ENCODE data around the gene PGA4.
"Not testable (repeated sequence)": the region's sequence is repeated elsewhere in the genome, so short reads cannot be mapped to it uniquely, and the experiment has no call there.

Gene PGA4

GRCh38 chr11:61207636-61208310 lies 14.4 kb upstream of the PGA4 start:
- not testable (repeated sequence) for DNase-seq

DNA sequence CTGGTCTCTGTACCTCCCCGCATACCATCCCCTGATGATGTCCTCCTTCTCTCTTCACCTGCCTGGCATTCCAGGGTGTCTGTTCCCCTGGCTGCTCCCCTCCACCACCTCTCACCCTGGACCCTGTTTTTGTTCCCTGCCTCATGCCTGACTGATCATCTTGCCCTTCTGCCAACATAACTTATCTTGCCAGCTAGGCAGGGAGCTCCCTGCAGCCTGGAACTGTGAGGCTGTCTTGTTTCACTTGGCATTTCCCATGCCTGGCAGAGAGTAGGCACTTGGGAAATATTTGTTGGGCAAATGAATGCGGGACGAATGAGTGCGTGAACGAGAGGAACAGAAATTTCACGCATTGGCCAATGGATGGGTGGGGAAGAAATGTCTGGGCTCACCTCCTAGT lies 11.5 kb upstream of the PGA4 start:
- DNase-seq = not testable (repeated sequence)

DNA sequence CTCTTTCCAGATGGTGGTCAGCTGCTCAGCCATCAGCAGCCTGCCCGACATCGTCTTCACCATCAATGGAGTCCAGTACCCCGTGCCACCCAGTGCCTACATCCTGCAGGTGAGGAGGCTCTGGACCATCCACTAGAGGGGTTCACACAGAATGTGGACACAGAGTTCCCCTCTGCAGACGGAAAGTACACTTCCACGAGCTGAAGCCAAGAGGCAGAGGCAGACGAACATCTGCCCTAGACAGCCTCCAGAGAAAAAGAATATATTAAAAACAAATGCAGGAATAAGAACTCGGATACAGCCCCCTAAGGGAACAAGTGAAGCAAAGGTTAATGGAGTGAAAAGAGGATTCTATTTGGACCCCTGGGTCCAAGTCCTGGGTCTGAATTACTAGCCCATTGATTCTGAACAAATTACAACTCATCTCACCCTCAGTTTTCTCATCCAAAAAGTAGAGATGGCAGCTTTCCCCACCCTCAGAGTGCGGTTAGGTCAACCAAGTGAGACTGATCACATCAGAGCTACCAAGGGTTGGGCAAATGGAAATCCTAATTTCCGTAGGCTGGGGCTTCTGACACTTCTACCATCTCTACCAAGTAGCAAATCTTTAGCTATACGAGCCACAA lies 10.7 kb upstream of the PGA4 start:
- DNase-seq = not testable (repeated sequence)

DNA sequence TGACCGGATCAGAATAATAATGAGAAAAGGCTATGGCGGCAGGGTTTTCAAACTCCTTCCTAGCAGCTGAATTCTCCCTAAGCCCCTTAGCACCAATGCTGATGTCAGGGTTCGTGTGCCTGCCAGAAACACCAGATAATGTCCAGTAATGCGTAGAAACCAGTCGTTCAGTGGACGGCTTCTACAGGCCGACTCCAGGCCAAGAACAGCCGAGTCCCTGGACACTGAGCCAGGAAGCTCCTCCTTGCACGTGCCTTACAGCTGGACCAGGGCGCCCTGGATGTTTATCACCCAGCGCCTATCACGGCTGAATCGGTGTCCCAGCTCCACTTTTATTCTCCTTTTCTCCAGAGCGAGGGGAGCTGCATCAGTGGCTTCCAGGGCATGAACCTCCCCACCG lies 9.9 kb upstream of the PGA4 start:
- DNase-seq = not testable (repeated sequence)

DNA sequence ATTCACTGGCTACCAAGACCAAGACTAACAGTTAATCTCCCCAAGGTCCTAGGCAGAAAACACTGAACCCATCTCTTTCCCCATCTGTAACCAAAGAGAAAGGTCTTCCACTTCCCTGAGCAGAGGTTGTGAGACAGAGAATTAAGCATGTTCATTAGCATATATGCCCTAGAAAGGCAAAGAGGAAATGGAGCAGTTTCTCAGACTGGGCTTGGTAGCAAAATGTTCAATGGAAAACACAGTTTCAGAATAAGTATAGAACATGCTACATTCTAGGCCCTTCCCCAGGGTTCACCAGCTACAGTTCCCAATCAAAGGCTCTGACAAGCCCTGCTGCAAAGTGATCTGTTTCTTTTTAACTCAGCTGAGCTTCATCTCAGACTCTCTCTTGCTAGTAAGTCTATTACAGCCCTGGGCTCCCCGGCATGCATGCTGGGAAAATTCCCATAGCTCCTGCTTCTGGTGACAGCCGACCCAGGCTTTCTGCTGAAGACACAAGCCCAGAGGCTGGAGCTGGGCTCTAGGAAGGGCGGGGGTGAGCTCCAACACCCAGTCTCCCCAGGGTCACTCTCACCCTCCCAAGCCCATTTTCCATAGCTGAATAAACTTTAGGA lies 8.3 kb upstream of the PGA4 start:
- DNase-seq = not testable (repeated sequence)

GRCh38 chr11:61218306-61218705 lies 3.8 kb upstream of the PGA4 start:
- not testable (repeated sequence) for DNase-seq

GRCh38 chr11:61219016-61219415 lies 3.1 kb upstream of the PGA4 start:
- DNase-seq = not testable (repeated sequence)

DNA sequence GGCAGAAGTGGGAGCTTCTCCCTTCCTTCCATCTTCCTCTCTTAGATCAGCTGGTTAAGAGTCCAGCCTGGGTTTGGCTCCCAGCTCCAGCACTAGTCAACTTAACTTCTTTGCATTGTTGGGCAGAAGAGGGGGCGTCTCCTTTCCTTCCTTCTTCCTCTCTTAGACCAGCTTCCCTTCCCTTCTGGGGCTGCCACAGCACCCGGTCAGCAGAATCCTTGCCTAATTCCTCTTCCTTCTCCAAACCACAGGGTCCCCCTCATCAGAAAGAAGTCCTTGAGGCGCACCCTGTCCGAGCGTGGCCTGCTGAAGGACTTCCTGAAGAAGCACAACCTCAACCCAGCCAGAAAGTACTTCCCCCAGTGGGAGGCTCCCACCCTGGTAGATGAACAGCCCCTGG lies 545 bp downstream of the PGA4 start:
- not testable (repeated sequence) for DNase-seq

DNA sequence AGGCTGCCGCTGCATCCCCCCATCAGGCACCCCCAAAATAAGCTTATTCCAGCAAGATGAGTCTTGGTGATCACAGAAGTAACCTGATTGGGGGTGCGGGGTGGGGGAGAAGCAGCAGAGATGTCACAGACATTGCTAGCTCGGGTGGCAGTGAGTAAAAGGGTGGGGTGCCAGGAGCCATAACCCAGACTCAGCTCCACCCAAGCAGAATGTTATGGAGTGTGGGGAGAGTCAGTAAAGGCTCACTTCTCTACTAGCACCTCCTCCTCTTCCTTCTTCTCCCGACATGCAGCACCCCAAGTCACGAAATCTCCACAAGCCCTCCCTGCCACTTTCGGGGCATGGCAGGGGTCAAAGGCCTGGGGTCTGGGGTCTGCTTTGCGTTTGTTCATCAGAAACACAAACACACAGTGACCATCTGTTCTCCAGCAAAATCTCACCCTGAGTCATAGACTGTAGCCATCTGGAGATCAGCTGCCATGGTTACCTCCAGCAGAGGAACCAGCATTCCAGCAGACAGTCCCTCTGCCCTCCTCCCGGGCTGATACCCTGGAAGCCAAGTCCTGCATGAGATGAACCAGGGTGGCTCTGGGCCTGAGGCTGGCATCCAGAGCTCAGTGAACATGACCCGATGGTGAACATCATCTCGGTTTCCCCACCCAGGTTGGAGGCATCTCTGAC lies 4.5 kb downstream of the PGA4 start:
- DNase-seq = not testable (repeated sequence)

GRCh38 chr11:61229458-61229857 lies 7.3 kb downstream of the PGA4 start:
- not testable (repeated sequence) for DNase-seq

DNA sequence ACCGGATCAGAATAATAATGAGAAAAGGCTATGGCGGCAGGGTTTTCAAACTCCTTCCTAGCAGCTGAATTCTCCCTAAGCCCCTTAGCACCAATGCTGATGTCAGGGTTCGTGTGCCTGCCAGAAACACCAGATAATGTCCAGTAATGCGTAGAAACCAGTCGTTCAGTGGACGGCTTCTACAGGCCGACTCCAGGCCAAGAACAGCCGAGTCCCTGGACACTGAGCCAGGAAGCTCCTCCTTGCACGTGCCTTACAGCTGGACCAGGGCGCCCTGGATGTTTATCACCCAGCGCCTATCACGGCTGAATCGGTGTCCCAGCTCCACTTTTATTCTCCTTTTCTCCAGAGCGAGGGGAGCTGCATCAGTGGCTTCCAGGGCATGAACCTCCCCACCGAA lies 8.9 kb downstream of the PGA4 start:
- DNase-seq = not testable (repeated sequence)

DNA sequence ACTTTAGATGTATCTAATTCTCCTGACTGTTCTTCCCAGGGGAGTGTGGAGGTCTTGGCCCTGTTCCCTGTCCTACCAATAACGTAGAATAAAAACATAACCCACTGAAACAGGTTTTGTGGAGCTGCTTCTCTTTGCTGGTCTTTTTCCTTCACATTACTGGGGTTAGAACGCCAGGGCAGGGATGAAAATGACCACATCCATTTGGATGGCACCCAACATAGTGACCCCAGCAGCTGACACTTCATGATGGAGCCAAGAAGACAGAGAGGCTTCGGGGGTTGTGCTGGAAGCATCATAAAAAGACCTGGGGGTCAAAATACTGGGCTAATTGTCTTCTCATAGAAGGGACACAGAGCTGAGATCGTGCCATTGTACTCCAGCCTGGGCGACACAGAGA lies 9.4 kb downstream of the PGA4 start:
- not testable (repeated sequence) for DNase-seq

- not testable (repeated sequence) for DNase-seq
These were observed 10.5 kb downstream of the PGA4 start for GRCh38 chr11:61232548-61233145.

DNA sequence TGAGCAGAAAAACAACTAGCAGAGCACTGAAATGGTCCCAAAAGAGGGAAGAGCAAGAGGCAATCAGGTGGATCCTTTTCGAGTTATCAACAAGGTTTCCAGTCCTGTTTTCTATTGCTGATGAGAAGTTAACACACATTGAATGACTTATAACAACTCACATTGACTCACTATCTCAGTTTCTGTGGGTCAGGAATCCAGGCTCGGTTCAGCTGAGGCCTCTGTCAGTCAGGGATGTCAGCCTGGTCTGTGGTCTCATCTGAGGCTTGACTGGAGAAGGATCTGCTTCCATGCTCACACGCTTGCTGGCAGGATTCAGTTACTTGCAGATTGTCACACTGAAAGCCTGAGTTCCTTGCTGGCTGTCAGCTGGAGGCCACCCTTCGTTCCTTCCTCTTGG lies 15.0 kb downstream of the PGA4 start:
- not testable (repeated sequence) for DNase-seq

DNA sequence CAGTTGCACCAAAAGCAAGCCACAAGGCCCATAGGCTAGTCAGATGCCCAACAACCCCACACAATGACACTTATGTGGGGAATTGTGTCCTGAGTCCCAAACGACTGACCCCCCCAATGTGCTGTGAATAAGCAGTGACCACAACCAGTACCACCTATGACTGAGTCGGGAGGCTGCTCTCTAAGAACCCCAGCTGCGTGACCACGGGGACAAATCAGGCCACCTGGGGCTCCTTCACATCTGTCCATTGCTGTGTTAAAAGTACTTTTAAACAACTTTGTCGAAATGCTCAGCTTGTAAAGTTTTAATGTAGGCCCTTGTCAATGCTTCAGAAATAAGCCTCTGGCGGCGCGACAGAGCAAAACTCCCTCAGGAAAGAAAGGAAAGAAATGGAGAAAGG lies 18.1 kb downstream of the PGA4 start:
- DNase-seq = not testable (repeated sequence)

- DNase-seq = not testable (repeated sequence)
These were observed 18.7 kb downstream of the PGA4 start, which contains the start of gene PGA5 for GRCh38 chr11:61240875-61241274. TSS of gene PGA5 (plus strand) at chr11:61241175. CDS start at chr11:61241227, 52 bp downstream.

- not testable (repeated sequence) for DNase-seq
These were observed 19.4 kb downstream of the PGA4 start for GRCh38 chr11:61241526-61241925.

GRCh38 chr11:61245284-61245964 lies 23.3 kb downstream of the PGA4 start:
- not testable (repeated sequence) for DNase-seq

GRCh38 chr11:61248071-61248470 lies 25.9 kb downstream of the PGA4 start:
- DNase-seq = not testable (repeated sequence)

- DNase-seq = not testable (repeated sequence)
These were observed 27.1 kb downstream of the PGA4 start for GRCh38 chr11:61249201-61249600.

DNA sequence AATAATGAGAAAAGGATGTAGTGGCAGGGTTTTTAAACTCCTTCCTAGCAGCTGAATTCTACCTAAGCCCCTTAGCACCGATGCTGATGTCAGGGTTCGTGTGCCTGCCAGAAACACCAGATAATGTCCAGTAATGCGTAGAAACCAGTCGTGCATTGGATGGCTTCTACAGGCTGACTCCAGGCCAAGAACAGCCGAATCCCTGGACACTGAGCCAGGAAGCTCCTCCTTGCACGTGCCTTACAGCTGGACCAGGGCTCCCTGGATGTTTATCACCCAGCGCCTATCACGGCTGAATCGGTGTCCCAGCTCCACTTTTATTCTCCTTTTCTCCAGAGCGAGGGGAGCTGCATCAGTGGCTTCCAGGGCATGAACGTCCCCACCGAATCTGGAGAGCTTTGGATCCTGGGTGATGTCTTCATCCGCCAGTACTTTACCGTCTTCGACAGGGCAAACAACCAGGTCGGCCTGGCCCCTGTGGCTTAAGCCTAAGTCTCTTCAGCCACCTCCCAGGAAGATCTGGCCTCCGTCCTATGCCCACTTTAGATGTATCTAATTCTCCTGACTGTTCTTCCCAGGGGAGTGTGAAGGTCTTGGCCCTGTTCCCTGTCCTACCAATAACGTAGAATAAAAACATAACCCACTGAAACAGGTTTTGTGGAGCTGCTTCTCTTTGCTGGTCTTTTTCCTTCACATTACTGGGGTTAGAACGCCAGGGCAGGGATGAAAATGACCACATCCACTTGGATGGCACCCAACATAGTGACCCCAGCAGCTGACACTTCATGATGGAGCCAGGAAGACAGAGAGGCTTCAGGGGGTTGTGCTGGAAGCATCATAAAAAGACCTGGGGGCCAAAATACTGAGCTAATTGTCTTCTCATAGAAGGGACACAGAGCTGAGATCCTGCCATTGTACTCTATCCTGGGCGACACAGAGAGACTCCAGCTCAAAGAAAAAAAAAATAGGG lies 28.9 kb downstream of the PGA4 start:
- DNase-seq = not testable (repeated sequence)

All from NCI-H146 (cell line).